CD4-positive, alpha-beta T cell treated with Interleukin-15 for 1 hour (primary cell): ENCODE measurements around the gene UBE2O.
A peak's percentile ranks its signal among the peaks of the same experiment; 100 is the strongest.

Experiments
- DNase-seq: peaks from one replicate; pipeline ENCODE4 v3.0.0-alpha.2; 2020

The UBE2O gene

GRCh38 chr17:76410328-76410965 lies 42.5 kb downstream of the UBE2O start:
- DNase-seq = no peak

- DNase-seq = peak; percentile 68
Measured at GRCh38 chr17:76408037-76408849, 44.7 kb downstream of the UBE2O start.

- DNase-seq = no peak
Measured at GRCh38 chr17:76407509-76407908, 45.4 kb downstream of the UBE2O start.

GRCh38 chr17:76405967-76406647 lies 46.8 kb downstream of the UBE2O start:
- peak; percentile 40 for DNase-seq

GRCh38 chr17:76405607-76405966 lies 47.4 kb downstream of the UBE2O start:
- no peak for DNase-seq

- no peak for DNase-seq
Measured at GRCh38 chr17:76404976-76405563, 47.9 kb downstream of the UBE2O start.

GRCh38 chr17:76404256-76404655 lies 48.7 kb downstream of the UBE2O start:
- DNase-seq = no peak

GRCh38 chr17:76402711-76403110 lies 50.2 kb downstream of the UBE2O start:
- DNase-seq = no peak

- no peak for DNase-seq
Measured at GRCh38 chr17:76399175-76400172, 53.5 kb downstream of the UBE2O start.

- DNase-seq = no peak
Measured at GRCh38 chr17:76398523-76399174, 54.3 kb downstream of the UBE2O start.

- DNase-seq = peak; percentile 75
Measured at GRCh38 chr17:76397687-76398522, 55.0 kb downstream of the UBE2O start.

GRCh38 chr17:76397184-76397583 lies 55.8 kb downstream of the UBE2O start:
- no peak for DNase-seq

- no peak for DNase-seq
Measured at GRCh38 chr17:76395980-76396379, 57.0 kb downstream of the UBE2O start.

- no peak for DNase-seq
Measured at GRCh38 chr17:76394166-76394565, 58.8 kb downstream of the UBE2O start.

- no peak for DNase-seq
Measured at GRCh38 chr17:76391200-76391715, 61.7 kb downstream of the UBE2O start.

- DNase-seq = no peak
Measured at GRCh38 chr17:76390003-76390421, 62.9 kb downstream of the UBE2O start.

- DNase-seq = no peak
Measured at GRCh38 chr17:76388966-76389888, 63.7 kb downstream of the UBE2O start.

- DNase-seq = no peak
Measured at GRCh38 chr17:76386966-76387765, 65.8 kb downstream of the UBE2O start.
